NCI-H526 (cell line): Measurements from ENCODE around the gene ZIC2.

Experiments used
- DNase-seq, 2 experiments: peaks; one replicate each; lab custom pipeline; 2025; lab: John Stamatoyannopoulos, UW

The ZIC2 gene

GRCh38 chr13:99959540-99960230 lies 21.9 kb upstream of the ZIC2 start:
- DNase-seq = peak in 1 of 2 experiments; percentile 35

DNA sequence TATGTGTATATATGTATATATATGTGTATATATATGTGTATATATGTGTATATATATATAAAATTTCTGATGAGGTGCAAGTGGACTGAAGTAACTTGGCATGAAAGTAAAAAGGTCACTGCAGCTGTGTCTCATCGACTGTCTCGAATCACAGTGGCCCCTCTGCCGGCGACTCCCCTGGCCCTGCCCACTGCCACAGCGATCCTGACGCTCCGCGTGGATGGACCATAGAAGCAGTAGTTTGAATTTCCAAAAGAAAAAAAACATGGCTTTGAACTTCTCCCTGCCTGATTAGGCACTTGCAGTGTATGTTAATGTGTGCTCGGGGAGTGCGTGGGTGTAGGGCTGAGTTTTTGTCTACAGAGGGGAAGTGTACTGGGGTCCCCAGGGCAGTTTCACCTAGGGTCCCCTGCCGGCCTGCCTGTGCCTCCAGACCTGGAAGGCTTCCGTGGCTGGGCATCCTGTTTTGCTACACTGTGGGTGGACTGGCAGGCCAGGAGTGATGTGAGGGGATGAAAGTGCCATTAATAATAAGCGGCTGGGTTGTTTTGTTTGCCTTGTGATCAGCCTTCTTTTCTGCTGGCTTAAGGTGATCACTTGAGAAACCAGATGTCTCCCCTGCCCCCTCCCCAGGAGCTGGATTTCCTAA lies 20.8 kb upstream of the ZIC2 start:
- DNase-seq = no peak

GRCh38 chr13:99961636-99962035 lies 19.9 kb upstream of the ZIC2 start:
- DNase-seq = no peak

- no peak for DNase-seq
Measured at GRCh38 chr13:99962242-99962641, 19.3 kb upstream of the ZIC2 start.

GRCh38 chr13:99963816-99964339 lies 17.7 kb upstream of the ZIC2 start:
- DNase-seq = no peak

DNA sequence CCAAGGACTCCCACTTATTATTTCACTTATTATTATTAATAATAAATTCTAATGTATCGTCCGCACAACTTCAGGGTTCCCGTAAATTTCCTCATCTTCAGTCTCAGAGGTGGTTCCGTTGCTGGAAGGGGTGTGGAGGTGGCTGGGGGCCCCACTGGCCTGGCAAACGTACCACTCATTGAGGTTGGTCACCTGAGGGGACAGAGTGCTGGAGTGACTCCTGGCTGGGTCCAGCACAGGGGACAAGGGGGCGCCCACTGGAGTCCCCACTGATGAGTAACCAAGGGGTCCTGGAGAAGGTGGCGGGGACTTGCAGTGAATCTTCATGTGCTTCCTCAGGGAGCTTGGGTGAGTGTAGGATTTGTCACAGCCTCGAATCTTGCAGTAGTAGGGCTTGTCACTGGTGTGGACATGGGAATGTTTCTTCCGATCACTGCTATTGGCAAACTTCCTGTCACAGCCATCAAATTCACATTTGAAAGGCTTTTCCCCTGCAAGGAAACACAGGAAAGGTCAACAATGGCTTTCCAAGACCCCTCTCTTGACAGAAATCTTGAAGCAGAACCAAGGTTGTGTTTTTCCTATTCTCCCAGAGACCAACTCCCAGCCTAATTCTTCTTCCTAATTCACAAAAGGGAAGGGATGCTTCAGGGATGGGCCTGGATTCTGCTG lies 16.1 kb upstream of the ZIC2 start:
- no peak for DNase-seq

GRCh38 chr13:99966064-99966805 lies 15.3 kb upstream of the ZIC2 start:
- DNase-seq = no peak

DNA sequence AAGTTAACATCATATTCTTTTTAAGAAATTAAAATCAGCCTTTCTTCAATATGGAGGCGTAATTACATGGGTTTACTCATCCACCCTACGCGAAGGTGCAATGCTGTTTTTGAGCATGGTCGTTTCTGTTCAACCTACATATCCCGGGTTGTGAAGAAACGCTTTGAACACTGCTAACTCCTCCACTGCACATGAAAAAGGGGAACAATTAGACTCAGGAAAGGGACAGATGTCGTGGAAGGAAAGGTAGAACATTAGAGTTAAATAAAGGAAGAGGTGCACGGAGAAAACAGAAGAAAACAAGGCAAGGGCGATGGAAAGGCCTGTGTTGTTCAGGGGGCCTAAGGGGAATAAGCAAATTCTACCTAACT lies 14.1 kb upstream of the ZIC2 start:
- no peak for DNase-seq

- no peak for DNase-seq
Measured at GRCh38 chr13:99967869-99968520, 13.6 kb upstream of the ZIC2 start.

DNA sequence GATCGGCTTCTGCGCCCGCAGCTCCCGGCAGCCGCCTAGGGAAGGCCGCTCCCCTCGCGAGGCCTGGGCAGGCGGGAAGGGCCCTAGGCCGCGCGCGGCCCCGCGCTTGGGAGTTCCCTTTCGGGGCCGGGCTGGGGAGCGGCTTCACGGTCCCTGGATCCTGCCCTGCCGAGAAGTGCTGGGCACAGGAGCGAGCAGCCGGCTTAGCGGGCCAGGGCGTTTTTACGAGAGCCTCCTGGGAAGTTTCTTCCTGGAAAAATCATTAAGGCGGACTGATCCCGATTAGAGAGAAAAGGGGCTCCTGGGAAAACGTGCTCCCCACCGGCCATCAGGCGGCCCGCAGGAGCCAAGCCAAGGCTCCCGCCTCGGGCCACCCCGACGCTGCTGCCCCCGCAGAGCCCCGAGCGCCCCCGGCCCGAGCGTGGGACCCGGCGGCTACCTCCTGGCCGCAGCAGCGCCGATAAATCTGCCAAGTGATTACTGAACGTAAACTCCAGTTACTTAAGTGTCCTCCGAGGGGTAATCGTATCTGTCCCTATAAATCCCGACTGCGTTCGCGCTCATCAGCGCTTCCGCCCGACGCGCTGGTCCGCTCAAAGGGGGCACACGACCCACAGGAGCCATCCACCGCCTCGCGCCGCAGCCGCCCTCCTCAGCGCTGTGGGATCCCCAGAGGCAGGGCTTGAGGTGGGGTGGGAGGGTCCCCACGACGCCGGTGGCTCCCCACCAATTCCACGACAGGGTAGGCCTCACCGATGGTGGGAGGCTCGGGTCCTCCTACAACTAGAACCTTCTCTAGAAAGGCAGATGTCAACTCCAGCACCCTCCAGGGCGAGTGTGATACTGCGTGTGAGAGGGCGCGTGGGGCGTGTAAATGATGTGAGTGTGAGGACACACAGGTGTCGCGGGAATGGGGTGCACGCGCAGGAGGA lies 12.8 kb upstream of the ZIC2 start:
- peak in 1 of 2 experiments; percentile 82 for DNase-seq

GRCh38 chr13:99969453-99969918 lies 12.1 kb upstream of the ZIC2 start:
- peak in 1 of 2 experiments; percentile 62 for DNase-seq

DNA sequence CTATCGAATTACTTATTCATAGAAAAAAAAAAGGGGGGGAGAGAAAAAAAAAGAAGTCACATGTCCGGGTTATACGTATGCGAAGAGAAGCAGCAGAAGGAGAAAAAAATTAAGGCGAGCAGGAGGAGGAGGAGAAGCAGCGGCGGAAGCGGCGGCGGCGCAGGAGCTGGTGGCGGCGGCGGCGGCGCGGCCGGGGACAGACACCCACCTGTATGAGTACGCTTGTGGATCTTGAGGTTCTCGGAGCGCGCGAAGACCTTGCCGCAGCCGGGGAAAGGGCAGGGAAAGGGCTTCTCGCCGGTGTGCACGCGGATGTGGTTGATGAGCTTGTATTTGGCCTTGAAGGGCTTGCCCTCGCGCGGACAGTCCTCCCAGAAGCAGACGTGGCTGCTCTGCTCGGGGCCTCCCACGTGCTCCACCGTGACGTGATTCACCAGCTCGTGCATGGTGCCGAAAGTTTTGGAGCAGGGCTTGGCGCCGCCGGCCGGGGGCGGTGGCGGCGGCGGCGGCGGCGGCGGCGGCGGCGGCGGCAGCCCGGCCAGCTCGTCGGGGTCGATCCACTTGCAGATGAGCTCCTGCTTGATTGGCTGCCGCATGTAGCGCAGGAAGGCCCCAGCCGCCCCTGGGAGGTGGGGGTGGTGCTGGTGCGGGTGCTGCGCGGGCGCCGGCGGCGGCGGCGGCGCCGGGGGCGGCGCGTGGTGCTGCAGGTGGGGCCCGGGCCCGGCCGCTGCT lies 11.5 kb upstream of the ZIC2 start:
- peak in 1 of 2 experiments; percentile 62 for DNase-seq

DNA sequence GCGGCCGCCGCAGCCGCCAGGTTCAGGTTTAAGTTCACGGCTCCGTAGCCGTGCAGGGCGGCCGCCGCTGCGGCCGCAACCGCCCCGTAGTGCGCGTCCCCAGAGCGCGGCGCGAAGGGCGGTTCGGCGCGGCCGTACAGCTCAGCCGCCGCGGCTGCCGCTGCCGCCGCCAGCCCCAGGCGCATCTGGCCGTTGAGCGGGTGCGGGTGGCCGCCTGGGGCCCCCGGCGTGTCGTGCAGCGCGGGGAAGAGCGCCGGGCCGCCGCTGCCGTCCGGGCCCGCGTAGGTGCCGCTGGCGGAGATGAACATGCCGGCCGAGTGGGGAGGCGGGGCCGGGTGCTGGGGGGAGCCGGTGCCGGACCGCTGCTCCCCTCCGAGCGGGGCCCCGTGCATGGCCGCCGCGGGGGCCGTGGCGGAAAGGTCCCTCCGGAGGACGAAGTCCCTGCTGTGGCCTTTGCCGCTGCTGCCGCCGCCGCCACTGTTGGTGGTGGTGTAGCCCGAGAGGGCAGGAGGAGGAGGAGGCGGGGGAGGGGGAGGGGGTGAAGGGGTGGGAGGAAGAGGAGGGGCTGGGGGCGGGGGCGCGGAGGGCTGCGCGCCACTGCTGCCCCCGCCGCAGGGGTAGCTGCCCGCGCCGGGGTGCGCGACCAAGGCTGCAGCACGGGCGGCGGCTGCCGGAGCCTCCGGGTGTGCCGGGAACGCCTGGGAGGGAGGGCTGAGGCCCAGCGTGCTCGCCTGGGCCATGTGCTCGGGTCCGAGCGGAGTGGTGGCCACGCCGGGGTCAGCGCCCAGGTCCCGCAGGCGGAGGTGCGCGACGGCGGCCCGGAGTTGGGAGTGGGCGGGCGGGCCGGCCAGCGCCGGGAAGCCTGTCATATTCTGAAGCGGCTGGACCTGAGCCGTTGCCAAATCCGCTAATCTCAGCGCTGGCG lies 10.7 kb upstream of the ZIC2 start:
- peak in 1 of 2 experiments; percentile 69 for DNase-seq

- DNase-seq = peak in 1 of 2 experiments; percentile 52
Measured at GRCh38 chr13:99971576-99972189, 9.9 kb upstream of the ZIC2 start, which contains the start of gene ZIC5. Gene ZIC5, minus strand, starts transcription at chr13:99971767. Its CDS starts 164 bp downstream, at chr13:99971603.

DNA sequence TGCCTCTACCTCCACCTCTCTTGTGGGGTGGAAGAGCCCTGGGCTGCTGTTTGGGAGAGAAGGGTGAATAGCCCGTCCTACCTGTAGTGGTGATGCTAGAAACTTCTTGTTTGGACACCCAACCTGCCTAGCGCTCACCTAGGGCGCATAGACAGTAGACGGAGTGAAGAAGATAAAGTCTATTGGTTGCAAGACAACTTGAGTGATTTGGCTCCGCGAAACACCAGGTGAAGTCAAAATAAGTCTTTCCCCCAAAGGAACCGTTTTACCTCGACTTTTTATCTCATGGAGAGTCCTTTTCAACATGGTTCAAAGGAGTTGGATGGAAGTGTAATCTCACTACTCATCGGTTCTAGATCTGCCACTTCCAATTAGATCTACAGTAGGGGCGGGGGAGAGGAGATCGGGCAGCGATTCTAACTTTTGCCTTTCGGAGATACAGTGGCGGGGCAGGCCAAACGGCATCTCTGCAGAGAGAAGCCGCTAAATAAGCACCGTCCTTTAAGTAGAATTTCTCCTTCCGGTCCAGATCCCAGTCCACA lies 9.3 kb upstream of the ZIC2 start:
- DNase-seq = peak in 1 of 2 experiments; percentile 34

DNA sequence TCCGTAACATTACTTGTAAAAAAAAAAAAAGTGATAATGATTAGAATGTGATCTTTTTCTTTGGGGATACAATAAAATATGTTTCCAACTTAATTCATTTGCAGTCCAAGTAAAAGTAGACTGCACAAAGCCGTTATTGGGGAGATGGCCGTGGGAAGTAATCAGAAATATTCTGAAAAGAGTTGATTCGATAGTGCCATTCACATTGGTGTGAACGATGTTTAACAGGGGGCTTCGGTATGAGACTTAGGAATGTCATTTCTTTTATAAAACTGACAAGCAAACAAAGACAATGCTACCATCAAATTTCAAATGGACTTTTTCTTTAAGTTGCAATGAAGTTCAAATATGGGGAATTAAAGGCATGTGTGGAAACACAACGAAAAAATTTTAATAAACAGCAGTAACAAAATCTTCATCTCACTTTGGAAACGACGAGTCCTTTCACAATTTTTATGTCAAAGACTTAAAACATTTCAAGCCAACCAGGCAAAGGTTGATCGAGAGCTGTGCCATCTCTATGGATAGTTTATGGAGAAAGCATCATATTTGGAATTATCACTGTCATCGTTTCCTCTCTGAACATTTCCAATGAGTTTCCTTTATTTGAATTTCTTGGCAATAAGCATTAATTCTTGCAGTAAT lies 8.3 kb upstream of the ZIC2 start:
- DNase-seq = no peak

DNA sequence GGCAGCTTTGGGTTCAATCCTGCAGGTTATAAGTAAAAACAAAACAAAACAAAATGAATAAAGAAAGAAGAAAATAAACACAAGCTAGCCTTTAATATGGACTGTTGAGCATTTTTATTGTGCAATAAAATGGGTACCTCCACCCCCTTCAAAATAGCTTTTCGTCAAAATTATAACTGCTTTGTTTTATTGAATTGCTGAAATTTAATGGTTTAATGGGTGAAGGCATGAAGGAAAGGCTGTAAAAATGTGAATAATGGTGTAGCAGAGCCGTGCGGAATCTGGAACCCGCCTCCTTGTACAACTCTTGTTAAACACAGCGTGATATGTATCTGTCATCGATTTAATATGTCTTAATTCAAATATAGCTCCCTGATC lies 7.8 kb upstream of the ZIC2 start:
- no peak for DNase-seq
